CD4-positive, alpha-beta T cell (primary cell): ENCODE measurements around the gene PYY. TPM values are rescaled to one million over a fixed set of nuclear protein-coding genes. Genes with fewer than 3 reads are reported as not detected.

ENCODE experiments used
- ATAC-seq: fragments of 200-7000 bp; cut with Tn5 transposase; one replicate; pipeline ENCODE4 v1.10.0; 2022; ENCODE audit warnings: mild to moderate bottlenecking; ENCODE audit not compliant: poor library complexity
- CTCF ChIA-PET: fragments of 350-600 bp; sonication (Branson Sonifier 250); formaldehyde crosslinking; loops from one replicate; lab custom pipeline; 2021; ENCODE audit warnings: antibody characterized with exemption, inconsistent platforms; lab: Charles Lee
- POLR2A ChIA-PET: fragments of 350-600 bp; sonication (Branson Sonifier 250); formaldehyde crosslinking; loops from one replicate; lab custom pipeline; 2021; ENCODE audit warnings: antibody characterized with exemption, inconsistent platforms; lab: Charles Lee
- DNase-seq, 14 experiments: peaks; one replicate each; pipeline ENCODE4 v3.0.0-alpha.2; 2013 to 2020; ENCODE audit warnings: mixed read lengths in 2 of 14
- H3K27ac ChIP-seq, 2 donors: one replicate each; pipeline versions ENCODE4 v1.5.1 to v1.7.0; 2013; ENCODE audit warnings: low read length in 2 of 2, low read depth in 1 of 2, mild to moderate bottlenecking in 1 of 2
- H3K27me3 ChIP-seq, 2 experiments: 1 replicate in 1 of 2; 2 replicates in 1 of 2; pipeline versions ENCODE4 v1.6.1 to v1.7.0; 2013; ENCODE audit warnings: low read length in 2 of 2, control low read depth in 1 of 2, mild to moderate bottlenecking in 1 of 2, moderate library complexity in 1 of 2; ENCODE audit not compliant: insufficient read depth in 2 of 2, control insufficient read depth in 1 of 2
- H3K36me3 ChIP-seq: one replicate; pipeline ENCODE4 v1.6.1; 2013; ENCODE audit warnings: low read length, control low read depth; ENCODE audit not compliant: insufficient read depth
- H3K4me1 ChIP-seq: one replicate; pipeline ENCODE4 v1.6.1; 2013; ENCODE audit warnings: low read length, control low read depth; ENCODE audit not compliant: insufficient read depth
- H3K4me3 ChIP-seq: one replicate; pipeline ENCODE4 v1.5.1; 2013; ENCODE audit warnings: mild to moderate bottlenecking, low read length, moderate library complexity
- H3K9me3 ChIP-seq, 2 experiments: 1 replicate in 1 of 2; 2 replicates in 1 of 2; pipeline versions ENCODE4 v1.6.1 to v1.7.0; 2013; ENCODE audit warnings: low read length in 2 of 2, mild to moderate bottlenecking in 2 of 2, control low read depth in 1 of 2, moderate library complexity in 1 of 2; ENCODE audit not compliant: control insufficient read depth in 1 of 2, insufficient read depth in 1 of 2
- H3K27ac Mint-ChIP-seq: one replicate; pipeline ENCODE4 v1.8.0; 2020; ENCODE audit warnings: mixed read lengths
- H3K27me3 Mint-ChIP-seq: one replicate; pipeline ENCODE4 v1.8.0; 2021; ENCODE audit warnings: mixed read lengths
- H3K36me3 Mint-ChIP-seq: one replicate; pipeline ENCODE4 v1.8.0; 2021; ENCODE audit warnings: low read depth, mixed read lengths
- H3K4me1 Mint-ChIP-seq: one replicate; pipeline ENCODE4 v1.8.0; 2021; ENCODE audit warnings: low read depth, mixed read lengths
- H3K4me3 Mint-ChIP-seq: one replicate; pipeline ENCODE4 v1.8.0; 2020; ENCODE audit warnings: mild to moderate bottlenecking, mixed read lengths
- H3K9me3 Mint-ChIP-seq: one replicate; pipeline ENCODE4 v1.8.0; 2020; ENCODE audit warnings: mixed read lengths
- CTCF ChIP-seq: fragments of 200-600 bp; IDR thresholded peaks from one replicate; pipeline ENCODE4 v1.8.0; 2022; ENCODE audit warnings: antibody characterized with exemption, mild to moderate bottlenecking
- intact Hi-C, 2 experiments: fragments of 100-400 bp; cut with DNase I in 1 of 2; cut with micrococcal nuclease in 1 of 2; formaldehyde crosslinking; loops; one replicate each; pipeline versions ENCODE4 v1.15.1 to v1.9.0; 2023 to 2025; cut with DNase I, micrococcal nuclease
- total RNA-seq, 174 experiments: library from RNA in 2 of 174; stranded (reverse) in 2 of 174; gene quantifications; one replicate each; pipeline ENCODE4 v1.2.3 and lab custom pipeline; 2021 to 2026

The PYY gene
- total RNA-seq, 2 experiments from 2014 or later, result not detected

DNA sequence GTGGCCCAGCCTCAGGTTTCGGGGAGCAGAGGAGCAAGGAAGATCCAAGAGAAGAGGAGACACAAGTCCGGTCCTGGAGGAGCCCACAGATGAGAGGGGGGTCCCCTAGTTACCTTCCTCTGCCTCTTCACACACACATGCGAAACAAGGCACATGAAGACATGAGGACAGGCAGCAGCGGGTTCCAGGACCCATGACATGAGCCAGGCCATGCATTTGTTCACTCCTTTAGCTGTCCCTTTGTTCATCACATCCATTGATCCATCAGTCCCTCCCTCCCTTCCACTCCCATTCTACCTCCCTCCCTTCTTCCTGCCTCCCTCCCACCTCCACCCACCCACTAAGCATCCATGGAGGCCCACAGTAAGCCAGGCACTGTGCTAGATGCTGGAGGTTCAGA lies 20.8 kb downstream of the PYY start:
- Mint-ChIP-seq H3K9me3 (no peaks in the 10 kb centered on the region), H3K27ac (no peak overlapping the region), H3K4me1 (peaks cover 15% of the 10 kb centered on the region), H3K36me3 (no peaks in the 10 kb centered on the region), H3K4me3 (no peak overlapping the region), H3K27me3 (peaks cover 9% of the 10 kb centered on the region)
- H3K27me3 ChIP-seq, result no peaks in the 10 kb centered on the region
- TF ChIP-seq CTCF, result no peak
- no peaks in the 10 kb centered on the region for H3K9me3 ChIP-seq
- no peak overlapping the region for H3K27ac ChIP-seq
- H3K4me3 ChIP-seq, result no peak overlapping the region
- ChIA-PET CTCF (no interaction called here), POLR2A (no interaction called here)
- no peak for DNase-seq
- H3K4me1 ChIP-seq, result peaks cover 11% of the 10 kb centered on the region
- ATAC-seq, result no peak
- no peaks in the 10 kb centered on the region for H3K36me3 ChIP-seq
- intact Hi-C loops, result no loop called here

DNA sequence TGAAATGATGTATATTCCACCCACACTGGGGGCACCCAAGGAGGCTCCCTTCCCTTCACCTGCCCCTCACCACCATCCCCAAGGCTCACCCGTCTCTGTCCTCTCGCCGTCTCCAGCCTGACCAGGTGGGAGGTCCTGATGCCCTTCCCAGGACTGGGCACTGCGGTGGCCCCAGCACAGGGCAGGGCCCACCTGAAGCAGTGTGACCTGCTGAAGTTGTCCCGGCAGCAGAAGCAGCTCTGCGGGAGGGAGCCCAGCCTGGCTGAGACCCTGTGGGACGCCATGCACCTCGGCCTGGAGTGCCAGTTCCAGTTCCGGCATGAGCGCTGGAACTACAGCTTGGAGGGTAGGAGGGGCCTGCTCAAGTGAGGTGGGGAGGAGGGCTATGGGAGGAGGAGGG lies 21.4 kb downstream of the PYY start:
- Histone ChIP-seq H3K36me3 (no peaks in the 10 kb centered on the region), H3K27me3 (no peaks in the 10 kb centered on the region), H3K27ac (no peak overlapping the region), H3K4me3 (no peak overlapping the region), H3K4me1 (peaks cover 10% of the 10 kb centered on the region), H3K9me3 (no peaks in the 10 kb centered on the region)
- H3K27ac Mint-ChIP-seq, result no peak overlapping the region
- H3K9me3 Mint-ChIP-seq, result no peaks in the 10 kb centered on the region
- POLR2A ChIA-PET, result no interaction called here
- no peak overlapping the region for H3K4me3 Mint-ChIP-seq
- no peak for TF ChIP-seq CTCF
- H3K4me1 Mint-ChIP-seq, result peaks cover 20% of the 10 kb centered on the region
- intact Hi-C loops, result no loop called here
- no peak for DNase-seq
- CTCF ChIA-PET, result no interaction called here
- no peaks in the 10 kb centered on the region for H3K36me3 Mint-ChIP-seq
- peaks cover 8% of the 10 kb centered on the region for H3K27me3 Mint-ChIP-seq
- ATAC-seq, result no peak

- peaks cover 23% of the 10 kb centered on the region for H3K4me1 Mint-ChIP-seq
- CTCF ChIA-PET, result no interaction called here
- intact Hi-C loops, result no loop called here
- Histone ChIP-seq H3K4me3 (no peak overlapping the region), H3K4me1 (peaks cover 17% of the 10 kb centered on the region), H3K27me3 (peaks cover 0 to 4% of the 10 kb centered on the region in 2 experiments), H3K9me3 (no peaks in the 10 kb centered on the region), H3K36me3 (no peaks in the 10 kb centered on the region), H3K27ac (no peak overlapping the region)
- H3K27me3 Mint-ChIP-seq, result no peaks in the 10 kb centered on the region
- ATAC-seq (no peak), DNase-seq (no peak)
- no peak overlapping the region for H3K4me3 Mint-ChIP-seq
- no peak overlapping the region for H3K27ac Mint-ChIP-seq
- no peak for TF ChIP-seq CTCF
- H3K9me3 Mint-ChIP-seq, result no peaks in the 10 kb centered on the region
- POLR2A ChIA-PET, result no interaction called here
- no peaks in the 10 kb centered on the region for H3K36me3 Mint-ChIP-seq
Observed at GRCh38 chr17:43931062-43931571, 22.6 kb downstream of the PYY start.
